ENCODE data around the gene TMIGD1.

DNA sequence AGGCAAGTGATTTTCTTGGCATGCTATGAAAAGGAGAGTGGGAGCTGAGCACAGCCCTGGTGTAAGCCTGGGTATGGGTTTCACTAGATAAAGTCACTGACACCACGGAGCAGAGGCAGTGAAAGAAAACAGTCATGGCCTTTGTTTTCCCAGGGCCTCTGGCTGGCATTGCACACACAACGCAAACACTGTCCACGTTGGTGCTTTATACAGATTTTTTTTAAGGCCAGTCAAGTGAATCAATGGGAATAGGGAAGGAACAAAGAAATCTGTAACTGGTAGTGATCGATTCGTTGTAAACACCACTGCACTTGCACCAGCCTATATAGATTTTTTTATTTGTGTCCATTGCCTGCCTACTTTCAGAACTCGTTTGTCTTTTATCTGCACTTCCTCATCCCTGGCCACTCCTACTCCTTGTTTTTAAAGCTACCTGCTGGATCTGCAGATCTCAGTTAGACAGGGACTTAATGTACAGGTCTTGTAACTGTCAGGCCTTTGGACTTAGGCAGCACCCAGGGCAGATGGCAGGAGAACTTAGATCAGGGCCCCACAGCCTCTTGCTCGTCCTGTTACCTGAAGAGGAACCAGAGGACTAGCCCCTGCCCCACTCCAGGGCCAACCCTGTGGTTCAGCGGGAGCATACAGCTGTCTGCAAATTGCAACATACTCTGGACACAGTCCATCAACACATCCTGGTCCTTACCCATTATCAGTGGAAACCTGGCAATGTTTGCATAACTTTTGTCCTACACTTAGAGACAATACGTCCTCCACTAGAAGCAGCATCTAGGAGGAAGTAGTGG lies 10.6 kb upstream of the TMIGD1 start:
- TF ChIP-seq, protein P1, sequence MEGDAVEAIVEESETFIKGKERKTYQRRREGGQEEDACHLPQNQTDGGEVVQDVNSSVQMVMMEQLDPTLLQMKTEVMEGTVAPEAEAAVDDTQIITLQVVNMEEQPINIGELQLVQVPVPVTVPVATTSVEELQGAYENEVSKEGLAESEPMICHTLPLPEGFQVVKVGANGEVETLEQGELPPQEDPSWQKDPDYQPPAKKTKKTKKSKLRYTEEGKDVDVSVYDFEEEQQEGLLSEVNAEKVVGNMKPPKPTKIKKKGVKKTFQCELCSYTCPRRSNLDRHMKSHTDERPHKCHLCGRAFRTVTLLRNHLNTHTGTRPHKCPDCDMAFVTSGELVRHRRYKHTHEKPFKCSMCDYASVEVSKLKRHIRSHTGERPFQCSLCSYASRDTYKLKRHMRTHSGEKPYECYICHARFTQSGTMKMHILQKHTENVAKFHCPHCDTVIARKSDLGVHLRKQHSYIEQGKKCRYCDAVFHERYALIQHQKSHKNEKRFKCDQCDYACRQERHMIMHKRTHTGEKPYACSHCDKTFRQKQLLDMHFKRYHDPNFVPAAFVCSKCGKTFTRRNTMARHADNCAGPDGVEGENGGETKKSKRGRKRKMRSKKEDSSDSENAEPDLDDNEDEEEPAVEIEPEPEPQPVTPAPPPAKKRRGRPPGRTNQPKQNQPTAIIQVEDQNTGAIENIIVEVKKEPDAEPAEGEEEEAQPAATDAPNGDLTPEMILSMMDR (IDR thresholded peaks at IDR 0.05 in 8 of 11, conservative IDR thresholded peaks at IDR 0.05 in 3 of 11): no peak
- TF ChIP-seq POLR2AphosphoS5 (IDR thresholded peaks at IDR 0.05): peak in 1 of 3 donors; percentile 36
- TF ChIP-seq POLR2A (IDR thresholded peaks at IDR 0.05): no peak
